Activated CD4-positive, alpha-beta T cell treated with anti-CD3 and anti-CD28 coated beads, Interleukin-2, amount 50 U/mL, for 48 hours (primary cell): Measurements from ENCODE around the gene TRIO.

ENCODE experiments used
- DNase-seq, 2 experiments: peaks; one replicate each; pipeline ENCODE4 v3.0.0-alpha.2; 2020

Gene TRIO

GRCh38 chr5:14305045-14305444, 161.9 kb downstream of the TRIO start:
- no peak for DNase-seq

DNA sequence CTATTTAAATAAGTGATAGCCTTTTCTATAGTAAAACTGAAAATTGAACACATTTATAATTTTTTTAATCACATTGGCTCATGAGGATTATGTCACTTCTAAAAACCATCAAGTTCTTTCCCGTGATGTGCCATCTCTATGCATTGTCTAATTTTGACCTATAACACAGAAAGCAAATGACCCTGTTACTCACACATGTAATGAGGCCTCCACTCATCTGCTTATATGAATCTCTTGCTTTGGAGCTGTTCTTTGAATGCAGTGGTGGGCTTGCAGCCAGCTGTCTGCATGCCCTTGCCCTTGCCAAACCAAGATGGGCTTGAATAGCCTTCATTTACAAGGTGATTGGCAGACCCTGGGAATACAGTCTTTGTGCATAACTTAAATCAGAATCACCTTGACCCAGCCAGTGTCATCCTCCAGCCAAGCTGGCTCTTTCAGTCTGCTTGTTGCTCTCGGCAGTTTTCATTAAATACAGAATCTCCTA, 163.2 kb downstream of the TRIO start:
- no peak for DNase-seq

DNA sequence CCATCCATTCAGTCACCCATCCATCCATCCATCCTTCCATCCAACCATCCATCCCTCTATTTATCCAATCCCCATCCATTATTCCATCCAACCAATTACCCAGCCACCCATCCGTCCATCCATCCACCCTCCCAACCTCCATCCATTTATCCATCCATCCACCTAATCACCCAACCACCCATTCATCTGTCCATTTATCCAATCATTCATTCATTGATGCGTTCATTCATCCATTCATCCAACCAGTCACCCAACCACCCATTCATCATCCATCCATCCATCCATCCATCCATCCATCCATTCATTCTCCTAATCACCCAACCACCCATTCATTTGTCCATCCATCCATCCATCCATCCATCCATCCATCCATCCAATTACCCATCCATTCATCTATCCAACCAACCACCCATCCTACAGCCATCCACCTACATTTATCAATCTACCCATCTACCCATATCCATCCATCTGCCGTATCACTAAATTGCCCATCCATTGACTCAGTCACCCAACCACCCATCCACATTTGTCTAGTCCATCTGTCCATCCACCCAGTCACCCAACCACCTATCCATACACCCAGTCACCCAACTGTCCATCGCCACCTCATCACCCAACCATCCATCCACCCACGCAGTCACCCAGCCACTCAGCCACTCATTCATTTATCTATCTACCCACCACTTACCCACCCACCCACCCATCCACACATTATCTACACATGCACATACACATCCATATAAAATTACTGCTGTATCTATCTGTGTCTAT, 165.4 kb downstream of the TRIO start:
- no peak for DNase-seq

DNA sequence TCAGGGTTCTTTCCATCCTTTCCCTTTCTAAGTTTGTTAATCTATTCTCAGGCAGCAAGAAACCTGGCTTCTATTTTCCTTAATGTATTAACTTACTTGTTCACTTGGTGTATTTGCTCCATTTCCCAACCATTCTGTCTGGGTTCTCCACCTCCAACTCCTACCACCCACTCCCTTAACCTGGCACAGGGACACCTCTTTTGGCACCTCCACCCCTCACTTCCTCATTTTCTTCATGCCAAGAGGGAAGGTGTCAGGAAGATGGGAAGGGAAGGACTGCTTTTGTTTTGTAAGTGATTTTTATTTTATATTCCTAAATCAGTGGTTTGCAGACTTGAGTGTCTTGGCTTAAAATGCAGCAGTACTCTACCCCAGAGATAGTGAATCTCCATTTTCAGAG, 166.1 kb downstream of the TRIO start:
- DNase-seq = no peak

DNA sequence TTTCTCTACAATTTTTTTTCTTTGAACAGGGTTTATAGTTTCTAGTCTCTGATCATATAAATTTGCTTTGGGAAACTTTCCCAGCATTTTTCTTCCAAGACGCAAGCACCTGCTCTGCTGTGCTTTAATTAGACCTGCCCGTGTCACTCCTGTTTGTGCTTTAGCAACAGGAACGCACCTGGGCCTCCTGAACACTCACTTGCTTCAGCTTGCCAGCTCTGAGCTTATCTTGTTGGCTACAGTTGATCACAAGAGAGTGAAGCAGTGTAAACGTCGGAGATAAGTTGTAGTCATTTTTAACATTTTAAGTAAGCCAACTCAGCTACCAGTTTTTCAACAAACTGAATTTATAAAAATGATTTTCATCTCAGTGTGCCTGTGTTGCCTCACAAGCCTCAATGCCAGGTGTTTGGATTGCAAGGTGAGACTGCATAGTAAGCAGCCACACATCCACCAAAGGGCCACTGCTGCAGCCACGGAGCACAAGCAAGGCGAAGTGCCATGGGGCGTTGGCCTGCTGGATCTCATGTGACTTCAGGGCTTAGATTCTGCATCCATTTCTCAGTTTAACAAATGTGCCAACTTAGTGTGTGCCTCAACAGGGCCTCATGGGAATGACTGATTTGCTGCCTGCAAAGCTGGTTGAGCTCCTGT, 166.9 kb downstream of the TRIO start:
- DNase-seq = no peak

GRCh38 chr5:14310901-14311300, 167.8 kb downstream of the TRIO start:
- DNase-seq = no peak

- no peak for DNase-seq
These were observed 171.0 kb downstream of the TRIO start for GRCh38 chr5:14313986-14314690.

DNA sequence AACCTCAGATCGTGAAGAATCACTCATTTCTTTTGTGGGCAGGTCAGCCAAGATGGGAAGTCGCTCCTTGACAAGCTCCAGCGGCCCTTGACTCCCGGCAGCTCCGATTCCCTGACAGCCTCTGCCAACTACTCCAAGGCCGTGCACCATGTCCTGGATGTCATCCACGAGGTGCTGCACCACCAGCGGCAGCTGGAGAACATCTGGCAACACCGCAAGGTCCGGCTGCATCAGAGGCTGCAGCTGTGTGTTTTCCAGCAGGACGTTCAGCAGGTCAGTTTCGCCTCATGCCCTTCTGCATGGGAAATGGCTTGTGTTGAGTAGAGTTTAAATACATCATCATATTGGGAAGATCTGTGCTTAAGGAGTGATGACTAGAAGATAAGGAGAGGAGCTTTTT, 173.3 kb downstream of the TRIO start:
- no peak for DNase-seq

DNA sequence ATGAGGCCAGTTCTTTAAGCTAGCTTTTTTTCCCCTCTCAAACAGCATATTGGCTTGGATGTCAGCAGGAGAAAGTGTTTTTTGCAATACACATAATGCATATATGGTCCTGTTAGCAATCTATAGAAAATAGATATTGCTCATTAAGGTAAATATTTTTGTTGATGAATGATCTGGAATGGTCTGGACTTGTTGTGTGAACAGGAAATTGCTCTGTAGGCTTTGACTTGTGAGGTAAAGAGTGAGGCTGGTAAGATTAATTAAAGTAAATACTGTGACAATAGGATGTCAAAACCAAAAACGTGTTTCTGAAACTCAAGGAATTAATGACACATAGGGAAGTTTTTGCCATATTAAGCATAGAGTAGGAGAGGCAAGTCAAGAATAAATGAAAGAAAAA, 176.0 kb downstream of the TRIO start:
- no peak for DNase-seq

- no peak for DNase-seq
These were observed 178.8 kb downstream of the TRIO start for GRCh38 chr5:14321936-14322335.

DNA sequence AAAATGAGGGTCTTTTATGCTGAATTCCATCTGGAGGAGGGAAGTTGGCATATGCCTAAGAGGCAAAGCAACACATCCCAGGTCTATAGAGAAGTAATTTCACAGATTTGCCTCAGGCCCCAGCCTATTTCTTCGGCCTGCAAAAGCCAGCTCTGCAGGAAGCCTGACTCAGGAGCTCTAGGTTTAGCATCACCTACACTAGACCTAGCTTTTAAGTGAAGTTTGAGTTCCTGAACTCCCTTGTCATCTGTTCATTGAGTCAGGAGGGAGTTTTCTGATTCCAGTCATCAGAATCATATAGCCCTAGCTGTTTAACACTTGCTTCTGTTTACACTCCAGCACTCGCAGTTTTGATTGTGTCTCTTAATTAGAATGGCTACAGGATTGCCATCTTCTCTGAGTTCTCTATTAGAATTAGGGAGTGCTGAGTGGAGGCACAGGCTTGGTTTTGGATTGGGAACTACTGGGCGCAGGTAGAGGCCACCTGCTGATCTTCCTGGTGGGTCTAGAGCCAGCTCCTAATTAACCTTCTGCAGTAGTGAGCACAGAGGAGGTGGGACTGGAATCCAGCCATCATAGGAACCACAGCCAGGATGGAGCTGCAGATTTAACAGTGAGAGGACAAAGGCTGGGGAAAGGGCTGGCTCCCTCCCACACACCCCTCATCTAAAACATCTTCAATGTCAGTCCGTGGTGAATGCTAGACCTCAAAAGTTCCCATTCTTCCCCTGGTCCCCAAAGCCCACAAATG, 179.5 kb downstream of the TRIO start:
- no peak for DNase-seq

GRCh38 chr5:14323466-14323865, 180.3 kb downstream of the TRIO start:
- DNase-seq = no peak

DNA sequence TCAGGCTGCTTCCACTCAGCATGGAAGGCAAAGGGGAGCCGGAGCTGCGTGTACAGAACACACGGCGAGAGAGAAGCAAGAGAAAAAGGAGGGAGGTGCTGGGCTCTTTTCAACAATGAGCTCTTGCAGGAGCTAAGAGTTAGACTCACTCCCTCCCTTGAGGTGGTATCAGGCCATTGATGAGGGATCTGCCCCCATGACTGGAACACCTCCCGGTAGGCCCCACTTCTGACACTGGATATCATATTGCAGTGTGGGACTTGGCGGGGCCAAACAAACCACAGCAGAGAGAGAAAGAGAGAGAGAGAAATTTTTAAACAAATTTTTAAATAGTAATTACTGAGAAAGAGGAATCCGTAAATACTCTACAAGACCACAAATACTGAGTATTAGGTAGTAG, 182.2 kb downstream of the TRIO start:
- no peak for DNase-seq

DNA sequence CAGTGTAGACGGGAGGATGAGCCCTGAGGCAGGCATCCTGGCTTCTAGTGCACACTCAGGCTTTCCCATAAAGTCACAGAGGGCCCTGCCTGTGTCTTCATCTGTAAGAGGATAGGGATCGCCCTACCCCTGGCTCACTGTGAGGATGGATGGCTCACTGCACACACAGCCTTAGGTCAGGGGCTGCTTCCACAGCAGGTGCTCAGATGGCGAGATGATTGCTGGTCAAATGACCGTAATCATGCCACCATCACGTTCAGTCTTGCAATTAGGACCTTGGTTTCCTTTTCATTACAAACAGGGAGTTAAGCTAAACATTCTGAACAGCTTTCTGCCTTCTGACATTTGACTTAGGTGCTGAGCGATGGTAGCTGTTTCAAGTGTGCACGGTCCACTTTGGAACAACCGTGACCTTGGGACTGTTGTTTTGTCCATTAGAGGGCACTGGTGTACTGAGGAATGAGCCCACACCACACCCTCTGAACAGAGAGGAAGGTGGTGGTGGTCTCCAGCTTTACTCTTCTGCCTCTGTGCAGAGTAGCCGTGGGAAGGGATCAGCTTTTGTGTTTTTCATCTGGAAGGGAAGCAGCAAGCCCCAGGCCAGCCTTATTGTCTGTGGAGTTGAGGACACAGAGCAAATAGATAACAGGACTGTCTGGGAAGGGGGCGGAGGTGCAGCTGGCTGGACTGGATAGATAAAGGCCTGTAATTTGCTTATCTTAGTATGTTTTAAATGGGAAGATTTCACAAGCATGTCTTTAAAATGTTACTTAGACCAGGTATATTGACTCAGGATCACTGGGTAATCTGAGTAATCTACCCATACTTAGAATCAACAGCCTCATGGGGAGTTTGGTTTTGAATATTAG, 183.1 kb downstream of the TRIO start:
- no peak for DNase-seq

GRCh38 chr5:14327624-14328023, 184.5 kb downstream of the TRIO start:
- no peak for DNase-seq

DNA sequence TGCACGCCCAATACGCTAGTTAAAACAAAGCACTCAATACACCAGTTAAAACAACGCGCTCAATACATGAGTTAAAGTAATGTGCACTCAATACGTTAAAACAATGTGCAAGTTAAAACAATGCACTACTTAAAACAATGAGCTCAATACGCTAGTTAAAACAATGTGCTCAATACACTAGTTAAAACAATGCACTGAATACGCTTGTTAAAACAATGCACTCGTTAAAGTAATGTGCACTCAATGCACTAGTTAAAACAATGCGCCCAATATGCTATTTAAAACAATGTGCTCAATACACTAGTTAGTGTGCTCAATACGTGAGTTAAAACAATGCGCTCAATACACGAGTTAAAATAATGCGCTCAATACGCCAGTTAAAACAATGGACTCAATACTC, 185.0 kb downstream of the TRIO start:
- DNase-seq = no peak

GRCh38 chr5:14330291-14330690, 187.1 kb downstream of the TRIO start:
- DNase-seq = no peak

DNA sequence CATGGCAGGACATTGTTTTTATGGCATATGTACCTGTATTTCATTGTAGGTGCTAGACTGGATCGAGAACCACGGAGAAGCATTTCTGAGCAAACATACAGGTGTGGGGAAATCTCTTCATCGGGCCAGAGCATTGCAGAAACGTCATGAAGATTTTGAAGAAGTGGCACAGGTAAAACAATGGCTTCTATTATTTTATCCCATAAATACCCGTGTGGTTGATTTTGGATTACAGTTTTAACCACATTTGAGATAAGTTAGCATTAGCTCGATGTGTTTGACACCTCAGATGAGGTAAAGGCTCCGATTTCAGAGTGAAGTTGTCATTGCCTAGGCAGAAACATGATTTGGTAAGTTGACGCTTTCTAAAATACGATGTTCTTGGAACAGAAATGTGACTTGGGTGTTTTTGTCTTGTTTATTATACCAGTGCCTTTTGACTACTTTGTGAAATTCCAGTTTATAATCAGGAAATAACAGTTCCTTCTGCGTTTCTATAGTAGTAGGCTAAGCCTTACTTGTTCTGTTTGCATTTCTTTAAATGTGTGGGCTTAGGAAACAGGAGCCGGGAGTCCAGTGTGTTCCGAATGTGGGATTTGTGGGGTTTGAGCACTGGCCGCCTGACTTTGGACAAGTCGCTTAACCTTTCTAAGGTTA, 187.7 kb downstream of the TRIO start:
- no peak for DNase-seq

GRCh38 chr5:14331386-14331781, 188.2 kb downstream of the TRIO start:
- no peak for DNase-seq

GRCh38 chr5:14332038-14332631, 189.0 kb downstream of the TRIO start:
- no peak for DNase-seq

- DNase-seq = no peak
These were observed 189.6 kb downstream of the TRIO start for GRCh38 chr5:14332746-14333145.
